SU-DHL-6 (cell line): ENCODE results near the gene KRT20.

Experiments
- EZH2phosphoT487 ChIP-seq: fragments of 200-600 bp; sonication (generic), shearing (Covaris generic); conservative IDR thresholded peaks from 2 replicates; pipeline ENCODE4 v1.6.1; 2018; ENCODE audit warnings: mild to moderate bottlenecking, antibody characterized with exemption, low read length, moderate library complexity, mixed read lengths
- TF ChIP-seq, protein P1 (sequence below): fragments of 200-600 bp; sonication (generic); IDR thresholded peaks from one replicate; pipeline ENCODE4 v1.5.1; 2017; ENCODE audit warnings: antibody characterized with exemption, mild to moderate bottlenecking, low read length, moderate library complexity; ENCODE audit not compliant: insufficient read depth, poor library complexity, severe bottlenecking

DNA sequence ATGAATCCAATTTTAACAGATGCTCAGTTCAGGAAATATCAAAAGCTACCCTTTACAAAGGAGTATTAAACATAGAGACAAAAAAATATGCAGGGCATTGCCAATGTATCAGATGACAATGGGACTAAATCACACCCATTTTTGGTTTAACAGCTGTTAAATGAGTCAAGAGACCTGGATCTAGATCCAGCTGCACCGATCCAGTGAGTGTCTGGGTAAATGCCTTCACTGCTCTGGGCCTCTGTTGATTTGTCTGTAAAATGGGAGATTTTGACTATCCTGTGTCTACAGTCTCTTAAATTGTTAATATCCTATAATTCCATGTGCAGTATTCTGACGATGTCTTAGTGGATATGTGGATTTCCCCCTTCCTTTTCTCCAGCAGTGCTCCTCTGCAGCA lies 36.0 kb upstream of the KRT20 start:
- TF ChIP-seq, protein P1, sequence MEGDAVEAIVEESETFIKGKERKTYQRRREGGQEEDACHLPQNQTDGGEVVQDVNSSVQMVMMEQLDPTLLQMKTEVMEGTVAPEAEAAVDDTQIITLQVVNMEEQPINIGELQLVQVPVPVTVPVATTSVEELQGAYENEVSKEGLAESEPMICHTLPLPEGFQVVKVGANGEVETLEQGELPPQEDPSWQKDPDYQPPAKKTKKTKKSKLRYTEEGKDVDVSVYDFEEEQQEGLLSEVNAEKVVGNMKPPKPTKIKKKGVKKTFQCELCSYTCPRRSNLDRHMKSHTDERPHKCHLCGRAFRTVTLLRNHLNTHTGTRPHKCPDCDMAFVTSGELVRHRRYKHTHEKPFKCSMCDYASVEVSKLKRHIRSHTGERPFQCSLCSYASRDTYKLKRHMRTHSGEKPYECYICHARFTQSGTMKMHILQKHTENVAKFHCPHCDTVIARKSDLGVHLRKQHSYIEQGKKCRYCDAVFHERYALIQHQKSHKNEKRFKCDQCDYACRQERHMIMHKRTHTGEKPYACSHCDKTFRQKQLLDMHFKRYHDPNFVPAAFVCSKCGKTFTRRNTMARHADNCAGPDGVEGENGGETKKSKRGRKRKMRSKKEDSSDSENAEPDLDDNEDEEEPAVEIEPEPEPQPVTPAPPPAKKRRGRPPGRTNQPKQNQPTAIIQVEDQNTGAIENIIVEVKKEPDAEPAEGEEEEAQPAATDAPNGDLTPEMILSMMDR: no peak
- TF ChIP-seq EZH2phosphoT487: no peak
